GM12874 (cell line): ENCODE measurements around the gene KATNB1.

Experiments used
- CTCF ChIP-seq: IDR thresholded peaks from 2 replicates; pipeline ENCODE4 v1.5.1; 2011; ENCODE audit warnings: low read depth, mild to moderate bottlenecking, control low read depth, low read length, moderate library complexity; ENCODE audit not compliant: insufficient read depth

KATNB1 gene

GRCh38 chr16:57769541-57770145 is 34.1 kb downstream of the KATNB1 start:
- TF ChIP-seq CTCF: no peak

GRCh38 chr16:57770361-57770760 is 34.8 kb downstream of the KATNB1 start:
- no peak for TF ChIP-seq CTCF

GRCh38 chr16:57771141-57771785 is 35.7 kb downstream of the KATNB1 start:
- TF ChIP-seq CTCF: no peak

GRCh38 chr16:57773019-57773418 is 37.4 kb downstream of the KATNB1 start:
- no peak for TF ChIP-seq CTCF

- no peak for TF ChIP-seq CTCF
Observed at GRCh38 chr16:57773655-57774295, 38.2 kb downstream of the KATNB1 start.

GRCh38 chr16:57774705-57775285 is 39.2 kb downstream of the KATNB1 start:
- no peak for TF ChIP-seq CTCF

GRCh38 chr16:57775661-57776469 is 40.3 kb downstream of the KATNB1 start:
- TF ChIP-seq CTCF: peak; percentile 25; the same call in 1 of the 2 replicates
